ENCODE results near the gene NECTIN1. TPM values are rescaled to one million over a fixed set of nuclear protein-coding genes. Genes with fewer than 3 reads are reported as not detected.
A peak's percentile ranks its signal among the peaks of the same experiment; 100 is the strongest.

The NECTIN1 gene
- total and polyA plus RNA-seq, 4 donors = 9.1 to 68.5 (median 45.3) TPM

DNA sequence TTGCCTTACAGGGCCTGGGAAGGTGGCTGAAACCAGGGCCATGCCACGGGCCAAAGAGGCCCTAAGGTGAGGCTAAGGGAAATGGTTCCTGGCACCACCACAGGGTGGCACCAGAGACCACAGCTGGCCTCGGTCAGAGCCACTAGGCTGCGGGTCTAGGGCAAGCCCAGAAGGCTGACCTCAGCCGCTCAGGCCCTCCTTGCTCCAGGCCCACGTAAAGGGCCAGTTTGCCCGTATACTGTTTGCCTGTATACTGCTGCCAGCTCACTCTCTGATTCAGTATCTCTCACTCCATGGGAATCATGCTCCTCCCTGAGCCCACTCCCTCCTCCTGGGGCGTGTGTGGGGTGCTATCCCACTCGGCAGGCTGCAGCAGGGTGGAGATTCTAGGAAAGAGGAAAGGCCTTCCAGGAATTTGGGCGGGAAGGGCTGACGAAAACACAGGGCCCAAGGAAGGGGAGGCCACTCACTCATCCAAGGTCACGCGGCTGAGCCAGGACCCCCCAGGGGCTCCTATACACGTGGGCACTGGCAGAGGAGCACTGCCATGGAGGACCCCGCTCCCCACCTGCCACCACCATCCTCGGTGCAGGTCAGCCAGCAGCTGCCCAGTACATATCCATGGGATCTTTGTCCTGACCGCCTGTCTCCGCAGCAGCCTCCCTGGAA, 62.4 kb downstream of the NECTIN1 start:
- no peak overlapping the region for H3K27ac ChIP-seq (ENCODE audit: low read depth, low read length)
- peak in 4 of 6 donors; percentile 19 to 81 (median 56) for DNase-seq (ENCODE audit: low read depth in 4 of 6, low spot score in 6 of 6)
- 39% methylated on average over 16 of the region's 17 CpGs for WGBS (ENCODE audit: insufficient coverage)
- H3K4me1 ChIP-seq (ENCODE audit: control insufficient read depth, insufficient read depth, low read length) = peaks cover 42% of the 10 kb centered on the region
- H3K4me3 ChIP-seq (ENCODE audit: low read depth, low read length) = no peak overlapping the region
- H3K36me3 ChIP-seq (ENCODE audit: control insufficient read depth, insufficient read depth, low read length) = peaks cover 55% of the 10 kb centered on the region
- no peaks in the 10 kb centered on the region for H3K9me3 ChIP-seq (ENCODE audit: control insufficient read depth, insufficient read depth, low read length)
- no peaks in the 10 kb centered on the region for H3K27me3 ChIP-seq (ENCODE audit: control insufficient read depth, insufficient read depth, low read length)

DNA sequence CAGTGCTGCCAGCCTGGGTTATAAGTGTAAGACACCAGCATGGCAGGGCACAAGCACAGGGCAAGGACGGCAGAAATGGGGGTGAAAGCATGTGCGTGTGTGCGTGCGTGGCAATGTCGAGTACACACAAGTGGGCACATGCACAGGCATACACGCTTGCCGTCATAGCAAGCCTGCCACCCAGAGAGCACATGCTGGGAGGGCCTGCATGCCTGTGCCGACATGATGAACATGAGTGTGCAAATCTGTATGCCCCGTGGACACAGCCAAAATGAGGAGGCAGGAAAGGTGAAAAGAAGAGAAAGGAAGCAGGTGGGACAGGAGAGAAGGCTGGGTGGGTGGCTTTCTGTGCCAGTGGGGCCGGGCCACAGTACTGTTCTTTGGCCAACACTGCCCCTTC, 62.9 kb downstream of the NECTIN1 start:
- H3K9me3 ChIP-seq (ENCODE audit: control insufficient read depth, insufficient read depth, low read length) = no peaks in the 10 kb centered on the region
- DNase-seq (ENCODE audit: low read depth in 4 of 6, low spot score in 6 of 6) = no peak
- H3K27ac ChIP-seq (ENCODE audit: low read depth, low read length) = no peak overlapping the region
- no peak overlapping the region for H3K4me3 ChIP-seq (ENCODE audit: low read depth, low read length)
- WGBS (ENCODE audit: insufficient coverage) = 83% methylated on average over 9 of the region's 10 CpGs
- H3K36me3 ChIP-seq (ENCODE audit: control insufficient read depth, insufficient read depth, low read length) = peaks cover 53% of the 10 kb centered on the region
- H3K4me1 ChIP-seq (ENCODE audit: control insufficient read depth, insufficient read depth, low read length) = peaks cover 37% of the 10 kb centered on the region
- H3K27me3 ChIP-seq (ENCODE audit: control insufficient read depth, insufficient read depth, low read length) = no peaks in the 10 kb centered on the region

DNA sequence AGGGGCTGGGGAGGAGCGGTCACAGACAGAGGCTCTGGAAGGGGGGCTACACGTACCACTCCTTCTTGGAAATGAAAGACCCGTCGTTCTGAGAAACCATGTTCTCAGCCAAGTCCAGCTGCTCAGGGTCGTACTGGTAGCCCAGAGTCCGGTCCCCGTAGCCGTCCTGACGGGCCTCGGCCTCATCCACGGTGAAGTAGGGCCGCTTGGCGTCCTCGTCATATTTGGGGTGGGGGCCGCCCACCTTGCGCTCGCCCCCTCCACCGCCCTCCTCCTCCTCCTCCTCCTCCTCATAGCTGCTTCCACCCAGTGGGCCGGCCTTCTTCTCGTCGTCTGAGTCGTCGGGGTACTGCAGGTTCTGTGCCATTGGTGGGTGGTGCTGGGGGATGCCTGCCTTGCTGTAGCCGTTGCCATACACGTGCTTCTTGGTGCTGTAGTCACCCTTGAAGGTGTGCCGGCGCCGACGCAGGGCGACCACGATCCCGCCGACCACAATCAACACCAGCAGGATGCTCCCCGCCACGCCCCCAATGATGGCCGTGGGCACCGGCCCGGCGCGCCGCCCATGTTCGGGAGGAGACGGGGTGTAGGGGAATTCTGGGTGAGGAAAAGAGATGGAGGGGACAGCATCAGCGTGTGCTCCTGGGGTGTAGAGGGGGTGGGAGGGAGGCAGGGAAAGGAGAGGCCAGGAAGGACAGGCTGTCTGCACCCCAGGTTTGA, 64.1 kb downstream of the NECTIN1 start:
- H3K4me3 ChIP-seq (ENCODE audit: low read depth, low read length) = no peak overlapping the region
- no peaks in the 10 kb centered on the region for H3K27me3 ChIP-seq (ENCODE audit: control insufficient read depth, insufficient read depth, low read length)
- peaks cover 54% of the 10 kb centered on the region for H3K36me3 ChIP-seq (ENCODE audit: control insufficient read depth, insufficient read depth, low read length)
- DNase-seq (ENCODE audit: low read depth in 4 of 6, low spot score in 6 of 6) = no peak
- H3K27ac ChIP-seq (ENCODE audit: low read depth, low read length) = no peak overlapping the region
- H3K9me3 ChIP-seq (ENCODE audit: control insufficient read depth, insufficient read depth, low read length) = no peaks in the 10 kb centered on the region
- H3K4me1 ChIP-seq (ENCODE audit: control insufficient read depth, insufficient read depth, low read length) = peaks cover 31% of the 10 kb centered on the region
- 86% methylated on average over 31 of the region's 44 CpGs for WGBS (ENCODE audit: insufficient coverage)

DNA sequence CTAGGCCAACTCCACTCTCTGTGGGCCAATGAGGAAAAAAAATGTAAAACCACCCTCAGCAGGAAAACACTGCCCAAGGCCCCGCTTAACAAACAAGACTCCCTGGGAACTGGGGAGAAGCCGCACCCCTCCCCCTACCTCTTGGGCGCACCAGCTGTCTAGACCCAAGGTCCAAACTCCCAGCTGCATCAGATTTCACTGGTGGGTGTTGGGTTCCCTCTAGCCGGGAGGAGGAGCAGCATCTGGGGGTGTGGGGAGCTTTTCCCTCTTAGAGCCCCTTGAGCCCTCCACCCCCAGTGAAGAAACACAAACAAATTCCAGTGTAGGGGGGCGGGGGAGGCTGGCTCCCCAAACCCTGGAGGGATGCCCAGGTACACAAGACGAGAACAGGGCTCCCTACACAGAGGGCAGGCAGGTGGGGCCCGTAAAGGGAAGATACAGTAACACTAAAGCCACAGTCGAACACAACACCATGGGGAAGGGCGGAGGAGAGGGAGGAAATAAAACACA, 64.9 kb downstream of the NECTIN1 start:
- 51% methylated on average over 4 of the region's 9 CpGs for WGBS (ENCODE audit: insufficient coverage)
- Histone ChIP-seq H3K4me1 (ENCODE audit: control insufficient read depth, insufficient read depth, low read length) (peaks cover 31% of the 10 kb centered on the region), H3K36me3 (ENCODE audit: control insufficient read depth, insufficient read depth, low read length) (peaks cover 51% of the 10 kb centered on the region), H3K27me3 (ENCODE audit: control insufficient read depth, insufficient read depth, low read length) (no peaks in the 10 kb centered on the region), H3K4me3 (ENCODE audit: low read depth, low read length) (no peak overlapping the region), H3K27ac (ENCODE audit: low read depth, low read length) (no peak overlapping the region), H3K9me3 (ENCODE audit: control insufficient read depth, insufficient read depth, low read length) (no peaks in the 10 kb centered on the region)
- DNase-seq (ENCODE audit: low read depth in 4 of 6, low spot score in 6 of 6) = peak in 1 of 6 donors; percentile 59

DNA sequence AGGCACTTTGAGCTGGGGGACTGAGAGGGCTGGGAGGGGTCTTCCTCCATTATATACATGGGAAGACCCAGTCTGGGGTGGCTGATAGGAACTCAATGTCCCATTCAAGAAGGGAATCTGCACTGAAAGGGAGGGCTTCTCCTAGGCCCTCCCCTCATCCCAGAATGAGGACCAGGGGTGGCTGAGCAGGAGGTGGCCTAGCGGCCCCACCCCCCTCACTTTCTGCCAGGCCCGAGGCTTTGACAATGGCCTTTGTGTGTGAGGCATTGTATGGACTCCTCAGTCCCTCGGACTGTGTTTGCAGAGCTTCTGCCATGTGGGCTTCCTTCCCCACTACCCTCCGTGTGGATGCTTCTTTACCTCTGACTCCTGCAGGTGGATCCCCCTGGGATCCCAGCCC, 65.7 kb downstream of the NECTIN1 start:
- Histone ChIP-seq H3K4me1 (ENCODE audit: control insufficient read depth, insufficient read depth, low read length) (peaks cover 31% of the 10 kb centered on the region), H3K36me3 (ENCODE audit: control insufficient read depth, insufficient read depth, low read length) (peaks cover 49% of the 10 kb centered on the region), H3K27me3 (ENCODE audit: control insufficient read depth, insufficient read depth, low read length) (no peaks in the 10 kb centered on the region), H3K4me3 (ENCODE audit: low read depth, low read length) (no peak overlapping the region), H3K27ac (ENCODE audit: low read depth, low read length) (no peak overlapping the region), H3K9me3 (ENCODE audit: control insufficient read depth, insufficient read depth, low read length) (no peaks in the 10 kb centered on the region)
- no CpG with 5 or more reads among the region's 4 CpGs for WGBS (ENCODE audit: insufficient coverage)
- no peak for DNase-seq (ENCODE audit: low read depth in 4 of 6, low spot score in 6 of 6)

DNA sequence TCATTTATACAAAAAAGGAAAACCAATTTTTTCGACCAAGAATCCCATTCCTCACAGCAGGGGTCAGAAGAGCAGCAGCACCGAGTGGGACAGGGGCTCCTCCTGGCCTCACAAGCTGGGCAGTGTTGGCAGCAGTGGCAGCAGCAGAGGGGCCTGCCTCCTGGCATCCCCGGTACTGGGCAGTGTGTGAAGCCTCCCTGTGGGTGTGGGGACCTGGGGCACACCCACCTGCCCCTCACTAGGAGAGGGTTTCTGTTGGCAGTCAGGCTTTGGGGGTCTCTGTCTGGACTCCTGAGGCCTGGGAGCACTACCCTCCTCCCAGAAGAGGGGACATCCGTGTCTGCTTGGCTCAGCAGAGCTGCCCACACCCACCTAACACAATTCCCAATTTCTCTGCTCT, 67.8 kb downstream of the NECTIN1 start:
- no peak overlapping the region for H3K27ac ChIP-seq (ENCODE audit: low read depth, low read length)
- DNase-seq (ENCODE audit: low read depth in 4 of 6, low spot score in 6 of 6) = no peak
- peaks cover 21% of the 10 kb centered on the region for H3K4me1 ChIP-seq (ENCODE audit: control insufficient read depth, insufficient read depth, low read length)
- no peaks in the 10 kb centered on the region for H3K9me3 ChIP-seq (ENCODE audit: control insufficient read depth, insufficient read depth, low read length)
- H3K4me3 ChIP-seq (ENCODE audit: low read depth, low read length) = no peak overlapping the region
- H3K27me3 ChIP-seq (ENCODE audit: control insufficient read depth, insufficient read depth, low read length) = no peaks in the 10 kb centered on the region
- peaks cover 39% of the 10 kb centered on the region for H3K36me3 ChIP-seq (ENCODE audit: control insufficient read depth, insufficient read depth, low read length)
- WGBS (ENCODE audit: insufficient coverage) = 16% methylated on average over 2 of the region's 4 CpGs

DNA sequence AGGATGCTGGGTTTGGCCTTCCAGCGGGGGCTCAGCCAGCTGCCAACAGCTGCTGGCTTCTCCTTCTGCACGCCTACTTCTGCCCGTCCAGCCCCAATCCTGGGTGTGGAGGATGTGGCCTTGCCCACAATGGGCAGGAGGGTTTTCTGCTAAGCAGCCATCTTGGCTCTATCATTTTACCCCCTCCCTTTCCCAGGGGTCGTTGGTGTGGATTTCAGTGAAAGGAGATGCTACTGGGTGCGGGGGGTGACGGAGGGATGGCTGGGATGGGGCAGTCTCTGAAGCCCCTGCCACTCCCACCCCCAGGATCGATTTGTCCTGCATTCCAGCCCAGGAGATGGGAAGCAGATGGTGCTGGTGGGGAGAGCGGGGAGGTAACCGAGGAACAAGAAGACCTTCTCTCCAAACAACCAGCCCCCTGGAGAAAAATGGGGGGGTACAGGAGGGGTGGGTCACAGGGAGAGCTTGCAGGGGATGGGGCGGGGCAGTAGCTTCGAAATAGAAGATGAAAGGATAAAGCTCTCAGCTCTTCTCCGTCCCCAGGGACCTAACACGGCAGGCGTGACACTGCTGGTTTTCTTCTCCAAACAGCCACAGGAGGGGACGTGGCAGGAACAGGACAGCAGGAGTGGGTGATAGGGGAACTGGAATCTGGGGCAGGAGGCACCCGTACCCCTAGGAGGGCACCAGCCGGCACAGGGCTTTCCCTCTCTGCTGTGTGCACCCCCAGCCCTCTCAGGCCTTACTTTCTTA, 68.9 kb downstream of the NECTIN1 start:
- Histone ChIP-seq H3K9me3 (ENCODE audit: control insufficient read depth, insufficient read depth, low read length) (no peaks in the 10 kb centered on the region), H3K4me1 (ENCODE audit: control insufficient read depth, insufficient read depth, low read length) (peaks cover 18% of the 10 kb centered on the region), H3K36me3 (ENCODE audit: control insufficient read depth, insufficient read depth, low read length) (peaks cover 29% of the 10 kb centered on the region), H3K27me3 (ENCODE audit: control insufficient read depth, insufficient read depth, low read length) (no peaks in the 10 kb centered on the region), H3K27ac (ENCODE audit: low read depth, low read length) (no peak overlapping the region), H3K4me3 (ENCODE audit: low read depth, low read length) (no peak overlapping the region)
- WGBS (ENCODE audit: insufficient coverage) = 69% methylated on average over 3 of the region's 17 CpGs
- no peak for DNase-seq (ENCODE audit: low read depth in 4 of 6, low spot score in 6 of 6)

DNA sequence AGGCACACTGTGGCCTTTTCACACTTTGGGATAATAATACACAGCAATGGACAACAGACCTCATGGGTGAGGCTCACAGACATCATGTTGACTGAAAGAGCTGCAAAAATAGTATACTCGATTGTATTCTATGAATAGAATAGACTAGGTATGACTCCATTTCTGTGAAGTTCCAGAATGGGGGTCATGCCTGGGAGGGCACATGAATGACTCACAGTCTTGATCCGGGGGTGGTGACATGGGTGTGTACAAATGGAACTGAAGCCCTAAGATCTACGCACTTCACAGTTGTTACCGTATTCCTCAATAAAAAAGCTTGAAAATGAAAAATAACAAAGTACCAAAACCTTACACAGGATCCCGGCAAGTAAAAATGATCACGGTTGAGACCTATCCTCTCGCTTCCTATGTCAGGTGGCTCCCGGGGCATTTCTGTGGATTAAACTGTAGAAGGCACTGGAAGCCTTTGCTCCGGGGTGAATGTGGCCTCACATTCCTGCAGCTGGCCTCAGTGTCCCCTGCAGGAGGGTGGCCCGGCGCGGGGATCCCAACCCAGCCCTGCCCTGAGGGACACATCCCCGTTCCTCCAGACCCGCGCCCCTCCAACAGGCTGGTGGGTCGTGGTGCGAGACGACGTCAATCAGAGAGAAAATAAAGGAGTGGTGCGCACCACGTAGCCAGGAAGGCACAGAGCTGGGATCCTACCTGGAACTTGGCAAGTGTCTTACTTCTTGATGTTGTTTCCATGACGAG, 75.9 kb downstream of the NECTIN1 start:
- no peaks in the 10 kb centered on the region for H3K4me1 ChIP-seq (ENCODE audit: control insufficient read depth, insufficient read depth, low read length)
- no peaks in the 10 kb centered on the region for H3K9me3 ChIP-seq (ENCODE audit: control insufficient read depth, insufficient read depth, low read length)
- no peak overlapping the region for H3K4me3 ChIP-seq (ENCODE audit: low read depth, low read length)
- no peak overlapping the region for H3K27ac ChIP-seq (ENCODE audit: low read depth, low read length)
- H3K36me3 ChIP-seq (ENCODE audit: control insufficient read depth, insufficient read depth, low read length) = no peaks in the 10 kb centered on the region
- 93% methylated on average over 17 of the region's 22 CpGs for WGBS (ENCODE audit: insufficient coverage)
- DNase-seq (ENCODE audit: low read depth in 4 of 6, low spot score in 6 of 6) = no peak
- no peaks in the 10 kb centered on the region for H3K27me3 ChIP-seq (ENCODE audit: control insufficient read depth, insufficient read depth, low read length)

All from spinal cord (tissue), 10 donors.